Liver (tissue), 9 donors: ENCODE measurements around the gene PIK3R5. TPM values are rescaled to one million over a fixed set of nuclear protein-coding genes. Genes with fewer than 3 reads are reported as not detected.
A peak's percentile ranks its signal among the peaks of the same experiment; 100 is the strongest.

Source experiments
- DNase-seq: peaks from one replicate; pipeline ENCODE4 v3.0.0-alpha.2; 2017; ENCODE audit warnings: low spot score
- H3K27ac ChIP-seq, 2 donors: one replicate each; pipeline ENCODE4 v1.7.0; 2013; ENCODE audit warnings: inconsistent platforms in 2 of 2, low read length in 2 of 2, control low read depth in 1 of 2, low read depth in 1 of 2, mild to moderate bottlenecking in 1 of 2
- H3K27me3 ChIP-seq, 4 donors: one replicate each; pipeline versions ENCODE4 v1.6.1 to v1.7.0; 2013; ENCODE audit warnings: low read length in 3 of 4, inconsistent platforms in 1 of 4, mild to moderate bottlenecking in 1 of 4, moderate library complexity in 1 of 4; ENCODE audit not compliant: control insufficient read depth in 4 of 4, insufficient read depth in 4 of 4
- H3K36me3 ChIP-seq, 4 donors: one replicate each; pipeline versions ENCODE4 v1.6.1 to v1.7.0; 2013; ENCODE audit warnings: low read length in 3 of 4, mild to moderate bottlenecking in 3 of 4, low read depth in 1 of 4, moderate library complexity in 1 of 4; ENCODE audit not compliant: control insufficient read depth in 4 of 4, insufficient read depth in 3 of 4
- H3K4me1 ChIP-seq, 4 donors: one replicate each; pipeline versions ENCODE4 v1.6.1 to v1.7.0; 2013; ENCODE audit warnings: low read length in 3 of 4, mild to moderate bottlenecking in 3 of 4, moderate library complexity in 1 of 4; ENCODE audit not compliant: control insufficient read depth in 4 of 4, insufficient read depth in 4 of 4
- H3K4me3 ChIP-seq, 3 donors: one replicate each; pipeline versions ENCODE4 v1.6.1 to v1.7.0; 2013; ENCODE audit warnings: low read length in 3 of 3, control low read depth in 1 of 3, low read depth in 1 of 3, mild to moderate bottlenecking in 1 of 3
- H3K9ac ChIP-seq, 2 donors: one replicate each; pipeline ENCODE4 v1.7.0; 2013; ENCODE audit warnings: low read length in 2 of 2, mild to moderate bottlenecking in 2 of 2, moderate library complexity in 2 of 2, control low read depth in 1 of 2, low read depth in 1 of 2
- H3K9me3 ChIP-seq, 4 donors: one replicate each; pipeline versions ENCODE4 v1.6.1 to v1.7.0; 2013; ENCODE audit warnings: low read length in 3 of 4; ENCODE audit not compliant: control insufficient read depth in 4 of 4
- EGR1 ChIP-seq, 2 donors: IDR thresholded peaks; 2 replicates each; pipeline ENCODE4 v1.6.1; 2016 to 2018; ENCODE audit warnings: antibody characterized with exemption in 2 of 2, low read depth in 2 of 2
- FOXA1 ChIP-seq: IDR thresholded peaks from 2 replicates; pipeline ENCODE4 v1.6.1; 2016; ENCODE audit warnings: antibody characterized with exemption
- FOXA2 ChIP-seq: IDR thresholded peaks from 2 replicates; pipeline ENCODE4 v1.6.1; 2016; ENCODE audit warnings: antibody characterized with exemption
- GABPA ChIP-seq, 2 donors: IDR thresholded peaks in 1 of 2; conservative IDR thresholded peaks in 1 of 2; 2 replicates each; pipeline ENCODE4 v1.6.1; 2016; ENCODE audit warnings: antibody characterized with exemption in 2 of 2, mild to moderate bottlenecking in 1 of 2, moderate library complexity in 1 of 2
- HNF4A ChIP-seq, 2 donors: conservative IDR thresholded peaks; 2 replicates each; pipeline ENCODE4 v1.6.1; 2016; ENCODE audit warnings: antibody characterized with exemption in 2 of 2, mild to moderate bottlenecking in 2 of 2
- JUND ChIP-seq, 2 donors: IDR thresholded peaks; 2 replicates each; pipeline ENCODE4 v1.6.1; 2016; ENCODE audit warnings: antibody characterized with exemption in 2 of 2
- RAD21 ChIP-seq, 2 donors: IDR thresholded peaks; 2 replicates each; pipeline ENCODE4 v1.6.1; 2016; ENCODE audit warnings: antibody characterized with exemption in 2 of 2, mild to moderate bottlenecking in 2 of 2
- RXRA ChIP-seq, 2 donors: IDR thresholded peaks; 2 replicates each; pipeline ENCODE4 v1.6.1; 2017 to 2018; ENCODE audit warnings: antibody characterized with exemption in 2 of 2, mild to moderate bottlenecking in 1 of 2
- SP1 ChIP-seq: IDR thresholded peaks from 2 replicates; pipeline ENCODE4 v1.6.1; 2018; ENCODE audit warnings: antibody characterized with exemption, mild to moderate bottlenecking
- TAF1 ChIP-seq: conservative IDR thresholded peaks from 2 replicates; pipeline ENCODE4 v1.6.1; 2016; ENCODE audit warnings: antibody characterized with exemption, mild to moderate bottlenecking
- YY1 ChIP-seq: IDR thresholded peaks from 2 replicates; pipeline ENCODE4 v1.6.1; 2016; ENCODE audit warnings: antibody characterized with exemption, mild to moderate bottlenecking
- ZBTB33 ChIP-seq: IDR thresholded peaks from 2 replicates; pipeline ENCODE4 v1.6.1; 2016; ENCODE audit warnings: antibody characterized with exemption
- WGBS: extraction: QIAGEN DNeasy Blood & Tissue Kit; methylation state at CpG from one replicate; pipeline ENCODE4 v1.1.7; 2013; 5-methylcytosine and 5-hydroxymethylcytosine counted together
- polyA plus RNA-seq, 2 donors: library from polyadenylated mRNA; stranded (reverse) in 1 of 2; unstranded in 1 of 2; fragments of 200-250 nt in 1 of 2; fragments of >200 nt in 1 of 2; fragmentation: Nextera tagmentation in 1 of 2; extraction: Ambion mirVana in 1 of 2; gene quantifications; one replicate each; pipeline versions ENCODE4 v1.2.1 to v1.2.3, GENCODE V29; 2013 to 2015
- total RNA-seq, 2 donors: library from RNA; depleted of rRNA; stranded (reverse); fragments of >200 nt; gene quantifications; one replicate each; pipeline ENCODE4 v1.2.3, GENCODE V29; 2014
- TF ChIP-seq, protein P1 (sequence below): IDR thresholded peaks from 2 replicates; pipeline ENCODE4 v1.6.1; 2016; ENCODE audit warnings: antibody characterized with exemption
- TF ChIP-seq, protein P2 (sequence below): IDR thresholded peaks from 2 replicates; pipeline ENCODE4 v1.6.1; 2016; ENCODE audit warnings: antibody characterized with exemption
- TF ChIP-seq, protein P3 (sequence below): fragments of 150-350 bp; IDR thresholded peaks from 2 replicates; pipeline ENCODE4 v1.5.1; 2017; ENCODE audit warnings: improper control_type of control experiment, low read depth, low read length; ENCODE audit not compliant: missing input control
- donor health status: healthy.
- donor health status: healthy.
- donor health status: healthy.
- donor health status: healthy.
- donor health status: healthy.

Gene PIK3R5
- total and polyA plus RNA-seq, 4 donors = 0.93 to 7.8 (median 2.6) TPM

- H3K4me3 ChIP-seq = no peak overlapping the region
- no peaks in the 10 kb centered on the region for H3K36me3 ChIP-seq
- no peak for DNase-seq
- no peaks in the 10 kb centered on the region for H3K9me3 ChIP-seq
- H3K27ac ChIP-seq = peak overlapping the region in 1 of 2 donors; percentile 35
- 82% methylated on average over 4 of the region's 4 CpGs for WGBS
- no peaks in the 10 kb centered on the region for H3K27me3 ChIP-seq
- no peaks in the 10 kb centered on the region for H3K4me1 ChIP-seq
- TF ChIP-seq, protein P1, sequence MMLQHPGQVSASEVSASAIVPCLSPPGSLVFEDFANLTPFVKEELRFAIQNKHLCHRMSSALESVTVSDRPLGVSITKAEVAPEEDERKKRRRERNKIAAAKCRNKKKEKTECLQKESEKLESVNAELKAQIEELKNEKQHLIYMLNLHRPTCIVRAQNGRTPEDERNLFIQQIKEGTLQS = no peak
- no peak for TF ChIP-seq JUND (IDR thresholded peaks at IDR 0.05)
- no peak overlapping the region for H3K9ac ChIP-seq
These were observed 20.8 kb downstream of the PIK3R5 start for GRCh38 chr17:8944748-8945147.

- Histone ChIP-seq H3K4me3 (no peak overlapping the region), H3K27me3 (no peaks in the 10 kb centered on the region), H3K9me3 (no peaks in the 10 kb centered on the region), H3K27ac (no peak overlapping the region), H3K9ac (no peak overlapping the region), H3K4me1 (no peaks in the 10 kb centered on the region), H3K36me3 (no peaks in the 10 kb centered on the region)
- TF ChIP-seq RXRA (IDR thresholded peaks at IDR 0.05) (no peak), HNF4A (conservative IDR thresholded peaks at IDR 0.05) (no peak)
- DNase-seq = no peak
These were observed 21.4 kb downstream of the PIK3R5 start for GRCh38 chr17:8944083-8944482.

DNA sequence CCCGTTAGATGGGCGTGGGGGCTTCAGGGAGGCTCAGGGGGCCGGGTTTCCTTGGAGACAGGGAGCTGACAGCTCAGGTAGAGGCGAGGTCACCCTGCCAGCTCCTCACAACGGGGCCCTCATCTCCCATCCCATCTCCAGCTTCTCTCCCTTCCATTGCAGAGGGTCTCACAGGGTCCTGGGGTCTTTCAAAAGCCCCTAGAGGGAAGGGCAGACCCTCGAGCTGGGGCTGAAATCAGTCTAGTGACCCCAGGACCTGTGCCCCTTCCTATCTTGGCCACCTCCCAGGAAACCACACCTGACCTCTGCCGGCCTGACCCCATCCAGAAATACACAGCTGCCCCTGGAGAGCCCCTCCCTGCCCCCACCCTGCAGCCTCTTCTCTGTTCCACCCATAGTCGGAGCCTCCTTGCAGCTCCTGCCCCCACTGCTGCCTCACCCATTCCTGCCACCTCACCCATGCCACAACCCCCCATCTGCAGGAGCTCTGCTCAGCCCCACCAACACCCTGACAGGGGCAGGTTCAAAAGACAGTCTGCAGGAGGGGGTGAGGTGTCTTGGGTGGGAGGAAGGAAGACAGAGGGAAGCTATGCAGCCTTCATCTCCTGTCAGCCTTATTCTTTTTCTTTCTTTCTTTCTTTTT is 23.4 kb downstream of the PIK3R5 start:
- DNase-seq = no peak
- H3K9me3 ChIP-seq = no peaks in the 10 kb centered on the region
- TF ChIP-seq RAD21 (IDR thresholded peaks at IDR 0.05) (no peak), YY1 (no peak), ZBTB33 (no peak), TAF1 (no peak), RXRA (IDR thresholded peaks at IDR 0.05) (no peak), JUND (IDR thresholded peaks at IDR 0.05) (no peak), GABPA (IDR thresholded peaks at IDR 0.05 in 1 of 2, conservative IDR thresholded peaks at IDR 0.05 in 1 of 2) (no peak), FOXA1 (no peak), HNF4A (conservative IDR thresholded peaks at IDR 0.05) (no peak), SP1 (no peak), EGR1 (IDR thresholded peaks at IDR 0.05; ENCODE audit: low read depth in 2 of 2) (no peak), FOXA2 (no peak)
- TF ChIP-seq, protein P2, sequence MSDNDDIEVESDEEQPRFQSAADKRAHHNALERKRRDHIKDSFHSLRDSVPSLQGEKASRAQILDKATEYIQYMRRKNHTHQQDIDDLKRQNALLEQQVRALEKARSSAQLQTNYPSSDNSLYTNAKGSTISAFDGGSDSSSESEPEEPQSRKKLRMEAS = no peak
- TF ChIP-seq, protein P1 = no peak
- TF ChIP-seq, protein P3, sequence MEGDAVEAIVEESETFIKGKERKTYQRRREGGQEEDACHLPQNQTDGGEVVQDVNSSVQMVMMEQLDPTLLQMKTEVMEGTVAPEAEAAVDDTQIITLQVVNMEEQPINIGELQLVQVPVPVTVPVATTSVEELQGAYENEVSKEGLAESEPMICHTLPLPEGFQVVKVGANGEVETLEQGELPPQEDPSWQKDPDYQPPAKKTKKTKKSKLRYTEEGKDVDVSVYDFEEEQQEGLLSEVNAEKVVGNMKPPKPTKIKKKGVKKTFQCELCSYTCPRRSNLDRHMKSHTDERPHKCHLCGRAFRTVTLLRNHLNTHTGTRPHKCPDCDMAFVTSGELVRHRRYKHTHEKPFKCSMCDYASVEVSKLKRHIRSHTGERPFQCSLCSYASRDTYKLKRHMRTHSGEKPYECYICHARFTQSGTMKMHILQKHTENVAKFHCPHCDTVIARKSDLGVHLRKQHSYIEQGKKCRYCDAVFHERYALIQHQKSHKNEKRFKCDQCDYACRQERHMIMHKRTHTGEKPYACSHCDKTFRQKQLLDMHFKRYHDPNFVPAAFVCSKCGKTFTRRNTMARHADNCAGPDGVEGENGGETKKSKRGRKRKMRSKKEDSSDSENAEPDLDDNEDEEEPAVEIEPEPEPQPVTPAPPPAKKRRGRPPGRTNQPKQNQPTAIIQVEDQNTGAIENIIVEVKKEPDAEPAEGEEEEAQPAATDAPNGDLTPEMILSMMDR = no peak
- no peak overlapping the region for H3K9ac ChIP-seq
- WGBS = 54% methylated on average over 8 of the region's 8 CpGs
- no peaks in the 10 kb centered on the region for H3K27me3 ChIP-seq
- no peak overlapping the region for H3K4me3 ChIP-seq
- H3K4me1 ChIP-seq = no peaks in the 10 kb centered on the region
- H3K27ac ChIP-seq = no peak overlapping the region
- no peaks in the 10 kb centered on the region for H3K36me3 ChIP-seq
